ENCODE data around the gene TBX4.
A peak's percentile ranks its signal among the peaks of the same experiment; 100 is the strongest.

TBX4 gene

GRCh38 chr17:61405686-61406536 lies 46.3 kb upstream of the TBX4 start:
- H3K4me3 ChIP-seq (ENCODE audit: low read depth, low read length) = no peak overlapping the region
- no peak for TF ChIP-seq CTCF (IDR thresholded peaks at IDR 0.05; ENCODE audit: insufficient read depth, low read length, missing control alignments)
- ChIA-PET CTCF (interaction anchor here (1.0 to 1.5 kb wide), 3 partner anchors 10 to 434 kb away, joined by 3 to 5 read pairs (median 4); no protein-coding TSS in a partner anchor), POLR2A (no interaction called here)
- DNase-seq (ENCODE audit: low read depth, low spot score) = no peak

- H3K4me3 ChIP-seq (ENCODE audit: low read depth, low read length) = no peak overlapping the region
- DNase-seq (ENCODE audit: low read depth, low spot score) = no peak
- ChIA-PET CTCF (interaction anchor here (1.0 to 1.5 kb wide), 3 partner anchors 10 to 434 kb away, joined by 3 to 5 read pairs (median 4); no protein-coding TSS in a partner anchor), POLR2A (no interaction called here)
- no peak for TF ChIP-seq CTCF (IDR thresholded peaks at IDR 0.05; ENCODE audit: insufficient read depth, low read length, missing control alignments)
Measured at GRCh38 chr17:61406537-61406845, 45.7 kb upstream of the TBX4 start.

DNA sequence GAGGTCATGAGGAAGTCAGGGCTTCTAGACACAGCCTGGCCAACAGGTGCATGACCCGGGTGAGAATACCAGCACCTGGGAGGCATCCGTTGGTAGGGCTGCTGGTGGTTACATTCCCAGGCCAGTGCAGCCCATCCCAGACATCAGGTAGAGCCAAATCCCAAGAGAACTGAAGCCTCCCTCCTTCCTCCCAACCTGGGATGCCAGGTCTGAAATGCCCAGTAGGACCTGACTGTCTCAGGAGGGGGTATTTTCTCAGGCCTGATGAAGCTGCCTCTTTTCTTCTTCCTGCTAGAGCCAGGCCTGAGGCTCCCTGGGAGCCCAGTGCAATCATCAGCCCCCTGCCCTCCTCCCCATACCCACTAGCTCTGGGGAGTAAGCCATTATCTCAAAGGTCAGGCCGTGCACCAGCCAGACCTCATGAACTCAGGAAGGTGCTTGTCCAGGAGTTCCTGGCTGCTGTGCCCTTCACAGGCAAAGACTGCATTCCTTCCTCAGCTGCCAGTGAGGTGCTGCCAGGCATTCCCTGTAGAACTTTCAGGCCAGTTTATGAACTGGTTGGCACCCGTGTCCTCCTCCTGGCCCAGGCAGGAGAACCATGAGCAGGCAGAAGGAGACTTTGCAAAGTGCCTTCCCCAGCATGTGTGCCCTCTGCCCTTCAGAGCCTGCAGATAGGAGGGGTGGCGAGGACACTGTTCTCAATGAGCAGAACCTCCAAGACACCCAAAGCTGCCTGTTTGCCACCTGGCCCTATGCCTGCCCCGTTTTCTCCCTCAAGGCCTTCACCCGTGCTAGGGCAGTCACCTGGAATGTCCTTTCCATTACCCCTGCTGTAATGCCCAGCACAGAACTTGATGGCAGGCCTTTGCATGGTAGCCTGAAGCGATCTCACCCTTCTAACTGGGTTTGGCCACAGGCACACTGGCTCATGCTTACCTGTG lies 45.0 kb upstream of the TBX4 start:
- no peak for DNase-seq (ENCODE audit: low read depth, low spot score)
- TF ChIP-seq CTCF (IDR thresholded peaks at IDR 0.05; ENCODE audit: insufficient read depth, low read length, missing control alignments) = no peak
- POLR2A ChIA-PET = no interaction called here
- H3K4me3 ChIP-seq (ENCODE audit: low read depth, low read length) = no peak overlapping the region
- CTCF ChIA-PET = interaction anchor here (0.7 to 11.8 kb wide), 6 partner anchors 9 to 435 kb away, joined by 3 to 241 read pairs (median 4); no protein-coding TSS in a partner anchor

DNA sequence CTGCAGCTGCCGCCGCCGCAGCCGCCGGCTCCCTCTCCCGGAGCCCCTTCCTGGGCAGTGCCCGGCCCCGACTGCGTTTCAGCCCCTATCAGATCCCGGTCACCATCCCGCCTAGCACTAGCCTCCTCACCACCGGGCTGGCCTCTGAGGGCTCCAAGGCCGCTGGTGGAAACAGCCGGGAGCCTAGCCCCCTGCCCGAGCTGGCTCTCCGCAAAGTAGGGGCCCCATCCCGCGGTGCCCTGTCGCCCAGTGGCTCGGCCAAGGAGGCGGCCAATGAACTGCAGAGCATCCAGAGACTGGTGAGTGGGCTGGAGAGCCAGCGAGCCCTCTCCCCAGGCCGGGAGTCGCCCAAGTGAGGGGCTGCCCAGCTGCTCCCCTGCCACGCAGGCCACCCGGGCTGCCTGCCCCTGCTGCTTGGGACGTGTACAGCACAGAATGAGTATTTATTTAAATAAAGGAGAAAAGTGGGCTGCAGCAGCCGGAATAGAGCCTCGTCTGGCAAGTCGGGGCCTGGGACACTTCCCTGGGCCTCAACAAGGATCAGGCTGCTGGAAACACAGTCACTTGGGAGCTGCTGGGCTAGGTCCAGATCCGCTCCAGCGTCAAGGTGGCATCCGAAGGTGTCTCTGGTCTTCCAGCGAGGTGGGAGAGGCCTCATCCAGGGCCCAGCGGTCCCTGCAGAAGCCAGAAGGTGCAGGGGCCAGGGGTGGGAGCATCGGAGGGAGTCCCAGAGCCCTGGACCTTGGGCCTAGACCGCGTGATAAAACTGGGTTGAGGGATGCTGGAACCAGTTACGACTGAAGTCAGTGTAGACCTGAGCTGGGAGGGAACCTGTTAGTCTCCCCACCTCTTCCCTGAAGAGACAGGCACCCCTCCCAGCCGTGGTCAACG lies 43.8 kb upstream of the TBX4 start:
- POLR2A ChIA-PET = interaction anchor here (0.7 to 1.2 kb wide), 3 partner anchors 9 to 175 kb away, joined by 3 read pairs; partner anchors contain the start of gene TBX2
- DNase-seq (ENCODE audit: low read depth, low spot score) = no peak
- TF ChIP-seq CTCF (IDR thresholded peaks at IDR 0.05; ENCODE audit: insufficient read depth, low read length, missing control alignments) = no peak
- no peak overlapping the region for H3K4me3 ChIP-seq (ENCODE audit: low read depth, low read length)
- CTCF ChIA-PET = interaction anchor here (0.9 to 11.8 kb wide), 11 partner anchors 7 to 688 kb away, joined by 3 to 241 read pairs (median 7); partner anchors contain the start of gene TBX2

- ChIA-PET POLR2A (interaction anchor here (0.8 kb wide), 1 partner anchor 174 kb away, joined by 3 read pairs; no protein-coding TSS in a partner anchor), CTCF (interaction anchor here (0.7 to 11.8 kb wide), 15 partner anchors 8 to 689 kb away, joined by 3 to 241 read pairs (median 7); partner anchors contain the start of gene TBX2)
- peak; percentile 67 for TF ChIP-seq CTCF (IDR thresholded peaks at IDR 0.05; ENCODE audit: insufficient read depth, low read length, missing control alignments)
- no peak for DNase-seq (ENCODE audit: low read depth, low spot score)
- peak overlapping the region; percentile 55 for H3K4me3 ChIP-seq (ENCODE audit: low read depth, low read length)
Measured at GRCh38 chr17:61409301-61410112, 42.7 kb upstream of the TBX4 start.
